Measurements from ENCODE around the gene AEN.

AEN gene

GRCh38 chr15:88613074-88613944 is 7.8 kb upstream of the AEN start:
- DNase-seq = peak; percentile 68

DNA sequence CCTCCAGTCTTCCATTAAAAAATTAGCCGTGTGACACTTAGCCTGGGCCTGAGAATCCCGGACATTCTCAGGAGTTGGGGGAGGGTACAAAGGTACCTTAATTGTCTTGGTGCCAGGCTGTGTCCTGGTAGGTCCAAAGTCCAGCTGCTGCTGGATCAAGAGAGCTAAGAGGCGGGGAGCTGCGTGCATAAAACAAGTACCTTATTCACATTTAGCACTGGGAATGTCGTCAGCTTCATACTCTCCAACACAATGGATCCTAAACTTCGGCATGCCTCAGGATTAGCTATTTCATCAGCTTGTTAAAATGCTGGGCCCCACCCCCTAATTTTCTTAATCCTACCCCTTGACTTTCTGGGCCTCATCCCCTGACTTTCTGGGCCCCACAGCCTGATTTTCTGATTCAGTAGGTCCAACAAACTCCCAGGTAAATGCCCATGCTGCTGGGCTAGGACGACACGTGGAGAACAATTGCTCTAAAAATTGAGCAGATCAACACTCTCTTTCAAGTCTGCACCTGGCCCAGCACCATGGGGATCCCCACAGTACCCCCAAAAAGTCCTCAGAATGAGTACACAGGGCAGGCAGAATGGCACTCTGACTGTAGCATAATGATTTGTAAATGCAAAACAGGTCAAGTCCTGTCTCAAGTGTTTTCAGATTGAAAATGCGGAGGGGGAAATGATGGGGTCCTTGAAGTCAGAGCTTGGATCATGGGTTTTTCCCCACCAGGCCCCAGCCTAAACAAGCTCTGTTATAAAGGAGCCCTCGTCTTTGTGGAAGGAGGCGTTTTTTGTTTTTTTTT is 5.6 kb upstream of the AEN start:
- DNase-seq = no peak

DNA sequence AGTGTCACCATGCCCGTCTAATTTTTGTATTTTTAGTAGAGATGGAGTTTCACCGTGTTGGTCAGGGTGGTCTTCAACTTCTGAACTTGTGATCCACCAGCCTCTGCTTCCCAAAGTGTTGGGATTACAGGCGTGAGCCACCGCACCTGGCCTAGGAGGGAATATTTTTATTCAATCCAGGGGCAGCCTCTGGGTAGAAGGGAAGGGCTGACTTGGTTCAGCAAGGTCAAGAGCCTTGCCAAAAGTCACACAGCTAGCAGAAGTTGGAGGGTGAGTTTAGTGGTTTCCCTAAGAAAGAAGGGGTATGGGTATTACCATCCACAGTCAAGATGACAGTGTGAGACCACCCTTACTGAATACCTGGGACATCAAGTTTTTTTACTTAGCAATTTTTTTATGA is 4.9 kb upstream of the AEN start:
- no peak for DNase-seq

- DNase-seq = no peak
Observed at GRCh38 chr15:88617031-88617722, 4.0 kb upstream of the AEN start.

- DNase-seq = no peak
Observed at GRCh38 chr15:88617790-88618189, 3.4 kb upstream of the AEN start.

- no peak for DNase-seq
Observed at GRCh38 chr15:88618686-88619085, 2.5 kb upstream of the AEN start.

DNA sequence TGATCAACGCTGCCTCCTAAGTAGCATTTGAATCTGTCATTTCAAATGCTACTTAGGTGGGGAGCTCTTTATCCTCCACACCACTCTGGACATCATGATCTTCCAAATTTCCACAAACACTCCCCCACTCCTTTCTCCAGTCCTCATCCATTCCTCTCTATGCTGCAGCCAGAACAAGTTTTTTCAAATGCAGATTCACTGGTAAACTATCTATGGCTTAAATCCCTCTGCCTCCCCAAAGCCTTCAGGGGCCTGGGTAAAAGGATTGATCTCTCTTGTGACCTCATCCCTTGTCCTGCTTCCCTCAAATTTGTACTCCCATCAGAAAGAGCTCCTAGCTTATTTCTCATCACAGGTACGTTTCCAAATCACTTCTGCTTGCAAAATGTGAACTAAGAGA is 1.3 kb upstream of the AEN start:
- no peak for DNase-seq

- DNase-seq = peak; percentile 54
Observed at GRCh38 chr15:88621789-88622604, 857 bp downstream of the AEN start.

- DNase-seq = no peak
Observed at GRCh38 chr15:88622605-88622975, 1.4 kb downstream of the AEN start.

DNA sequence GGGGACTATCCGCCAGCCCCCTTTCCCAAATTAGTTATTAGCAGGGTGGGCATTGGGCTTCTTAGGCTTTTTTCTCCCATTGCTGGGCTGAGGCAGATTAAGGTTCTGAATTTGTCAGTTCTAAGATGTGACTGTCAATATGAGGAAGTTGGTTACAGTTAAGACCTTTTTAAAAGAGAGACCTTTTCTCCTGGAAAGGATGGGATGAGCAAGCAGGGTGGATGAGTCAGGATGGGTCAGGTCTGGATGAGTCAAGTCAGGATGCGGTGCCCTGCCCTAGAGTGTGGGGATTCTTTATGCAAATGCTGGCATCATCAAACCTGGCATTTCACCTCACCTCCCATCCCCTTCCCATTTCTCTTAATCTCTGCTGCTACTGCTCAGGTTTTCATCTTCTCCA is 1.9 kb downstream of the AEN start:
- DNase-seq = peak; percentile 85

DNA sequence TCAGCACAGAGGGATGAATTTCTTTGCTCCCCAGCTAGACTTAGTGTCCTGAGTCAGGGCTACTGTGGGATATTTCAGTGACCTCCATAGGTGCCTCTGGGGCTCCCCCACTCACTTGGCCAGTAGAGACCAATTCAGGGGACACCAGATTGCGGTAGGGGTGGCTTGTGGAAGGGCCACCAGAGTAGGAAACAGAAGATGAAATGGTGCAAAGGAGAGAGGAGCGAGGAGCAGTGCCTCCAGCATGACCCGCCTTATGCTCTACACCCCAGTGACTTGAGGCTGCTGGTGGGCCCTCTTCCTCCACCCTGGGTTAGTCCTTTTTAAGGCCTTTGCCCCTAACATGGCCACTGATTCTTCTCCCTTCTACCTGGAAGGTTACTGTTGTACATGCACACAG is 2.5 kb downstream of the AEN start:
- no peak for DNase-seq

- DNase-seq = peak; percentile 57
Observed at GRCh38 chr15:88624156-88624970, 3.2 kb downstream of the AEN start.

DNA sequence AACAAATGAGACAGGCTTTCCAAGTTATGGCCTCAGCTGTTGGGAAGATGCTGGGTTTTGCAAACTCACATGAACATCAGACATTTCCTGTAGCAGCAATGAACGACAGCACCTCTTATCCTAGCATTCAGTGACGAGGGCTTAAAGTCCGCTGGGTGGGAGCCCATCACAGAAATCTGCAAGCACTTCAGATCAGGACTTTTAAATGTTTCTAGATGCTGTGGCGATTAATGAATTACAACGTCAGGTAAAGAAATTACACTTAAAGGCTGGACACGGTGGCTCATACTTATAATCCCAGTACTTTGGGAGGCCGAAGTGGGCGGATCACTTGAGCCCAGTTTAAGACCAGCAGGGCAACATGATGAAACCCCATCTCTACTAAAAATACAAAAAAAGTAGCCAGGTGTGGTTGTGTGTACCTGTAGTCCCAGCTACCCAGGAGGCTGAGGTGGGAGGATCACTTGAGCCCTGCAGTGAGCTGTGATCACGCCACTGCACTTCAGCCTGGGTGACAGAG is 3.9 kb downstream of the AEN start:
- no peak for DNase-seq

DNA sequence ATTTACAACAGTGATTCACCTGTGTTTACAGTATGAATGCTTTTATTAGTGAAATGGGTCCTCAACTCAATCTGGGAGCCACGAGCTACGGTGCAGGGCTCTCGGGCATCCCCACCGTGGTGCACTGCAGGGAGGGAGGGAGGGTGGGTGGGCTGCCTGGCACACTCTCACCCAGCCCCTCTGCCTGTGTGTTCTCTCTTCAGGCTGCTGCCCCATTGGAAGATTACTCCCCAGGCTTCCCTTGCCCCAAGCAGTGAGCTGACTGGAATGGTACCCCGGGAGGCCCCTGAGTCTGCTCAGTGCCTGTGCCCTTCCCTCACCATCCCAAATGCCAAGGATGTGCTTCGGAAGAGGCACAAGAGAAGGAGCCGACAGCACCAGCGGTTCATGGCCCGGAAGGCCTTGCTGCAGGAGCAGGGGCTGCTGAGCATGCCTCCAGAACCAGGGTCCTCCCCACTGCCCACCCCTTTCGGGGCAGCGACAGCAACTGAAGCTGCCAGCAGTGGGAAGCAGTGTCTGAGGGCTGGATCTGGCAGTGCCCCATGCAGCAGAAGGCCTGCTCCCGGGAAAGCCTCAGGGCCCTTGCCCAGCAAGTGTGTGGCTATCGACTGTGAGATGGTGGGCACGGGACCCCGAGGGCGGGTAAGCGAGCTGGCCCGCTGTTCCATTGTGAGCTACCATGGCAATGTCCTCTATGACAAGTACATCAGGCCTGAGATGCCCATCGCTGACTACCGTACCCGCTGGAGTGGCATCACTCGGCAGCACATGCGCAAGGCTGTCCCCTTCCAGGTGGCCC is 5.0 kb downstream of the AEN start:
- DNase-seq = no peak

DNA sequence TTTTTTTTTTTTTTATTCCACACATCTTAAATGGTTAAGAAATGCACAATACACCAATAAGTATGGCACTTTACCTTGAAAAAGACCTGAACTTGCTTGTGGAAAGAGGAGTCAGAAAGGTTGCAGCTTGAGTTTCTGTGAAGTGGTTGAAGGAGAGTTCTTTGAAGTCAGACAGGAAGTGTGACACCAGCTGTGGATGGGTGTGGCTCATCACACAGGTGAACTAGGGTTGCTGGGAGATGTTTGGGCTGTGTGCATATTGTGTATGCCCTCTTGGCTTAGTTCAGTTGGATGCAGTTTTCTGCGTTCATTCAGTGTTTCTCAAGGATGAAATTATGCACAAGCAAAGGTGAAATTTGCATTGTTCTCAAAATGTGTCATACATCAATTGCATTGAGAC is 6.3 kb downstream of the AEN start:
- no peak for DNase-seq

- no peak for DNase-seq
Observed at GRCh38 chr15:88628018-88628654, 7.0 kb downstream of the AEN start.

GRCh38 chr15:88629071-88629470 is 7.9 kb downstream of the AEN start:
- DNase-seq = no peak

DNA sequence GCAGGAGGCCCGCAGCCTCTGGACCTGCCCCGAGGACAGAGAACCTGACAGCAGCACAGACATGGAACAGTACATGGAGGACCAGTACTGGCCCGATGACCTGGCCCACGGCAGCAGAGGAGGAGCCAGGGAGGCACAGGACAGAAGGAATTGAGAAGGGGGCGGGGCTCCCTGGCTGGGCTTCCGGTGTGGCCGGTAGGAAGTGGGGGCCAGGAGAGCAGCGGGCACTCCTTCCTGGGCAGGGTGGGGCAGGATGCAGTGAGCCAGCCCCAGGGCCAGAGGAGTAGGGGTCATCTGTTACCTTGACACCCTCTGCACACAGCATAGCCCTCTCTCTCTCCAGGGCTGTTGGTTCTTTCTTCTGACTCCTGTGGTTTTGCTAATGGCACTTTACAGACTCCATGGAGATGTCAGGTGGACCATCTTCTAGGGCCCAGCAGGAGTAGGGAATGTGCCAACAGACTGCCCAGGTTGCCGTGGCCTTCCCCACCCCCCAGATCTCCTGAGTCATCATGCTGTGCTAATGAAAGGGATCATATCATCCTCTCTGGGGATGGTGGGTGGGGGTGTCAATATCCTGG is 9.1 kb downstream of the AEN start:
- DNase-seq = no peak

- no peak for DNase-seq
Observed at GRCh38 chr15:88630798-88631463, 9.8 kb downstream of the AEN start.
